IPS-NIHi11 (cell line): ENCODE measurements around the gene CRYBG1.
"Not testable (repeated sequence)": the region's sequence is repeated elsewhere in the genome, so short reads cannot be mapped to it uniquely, and the experiment has no call there.

Experiments used
- DNase-seq: peaks from one replicate; pipeline ENCODE4 v3.0.0; 2012; ENCODE audit warnings: mixed read lengths, low spot score

The CRYBG1 gene

DNA sequence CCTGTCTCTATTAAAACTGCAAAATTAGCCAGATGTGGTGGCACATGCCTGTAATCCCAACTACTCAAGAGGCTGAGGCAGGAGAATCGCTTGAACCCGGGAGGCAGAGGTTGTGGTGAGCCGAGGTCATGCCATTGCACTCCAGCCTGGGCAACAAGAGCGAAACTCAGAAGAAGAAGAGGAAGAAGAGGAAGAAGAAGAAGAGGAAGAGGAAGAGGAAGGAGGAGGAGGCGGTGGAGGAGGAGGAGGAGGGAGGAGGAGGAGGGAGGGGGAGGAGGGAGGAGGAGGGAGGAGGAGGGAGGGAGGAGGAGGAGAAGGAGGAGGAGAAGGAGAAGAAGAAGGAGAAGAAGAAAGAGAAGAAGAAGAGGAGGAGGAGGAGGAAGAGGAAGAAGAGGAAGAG is 228.4 kb downstream of the CRYBG1 start:
- DNase-seq = not testable (repeated sequence)

DNA sequence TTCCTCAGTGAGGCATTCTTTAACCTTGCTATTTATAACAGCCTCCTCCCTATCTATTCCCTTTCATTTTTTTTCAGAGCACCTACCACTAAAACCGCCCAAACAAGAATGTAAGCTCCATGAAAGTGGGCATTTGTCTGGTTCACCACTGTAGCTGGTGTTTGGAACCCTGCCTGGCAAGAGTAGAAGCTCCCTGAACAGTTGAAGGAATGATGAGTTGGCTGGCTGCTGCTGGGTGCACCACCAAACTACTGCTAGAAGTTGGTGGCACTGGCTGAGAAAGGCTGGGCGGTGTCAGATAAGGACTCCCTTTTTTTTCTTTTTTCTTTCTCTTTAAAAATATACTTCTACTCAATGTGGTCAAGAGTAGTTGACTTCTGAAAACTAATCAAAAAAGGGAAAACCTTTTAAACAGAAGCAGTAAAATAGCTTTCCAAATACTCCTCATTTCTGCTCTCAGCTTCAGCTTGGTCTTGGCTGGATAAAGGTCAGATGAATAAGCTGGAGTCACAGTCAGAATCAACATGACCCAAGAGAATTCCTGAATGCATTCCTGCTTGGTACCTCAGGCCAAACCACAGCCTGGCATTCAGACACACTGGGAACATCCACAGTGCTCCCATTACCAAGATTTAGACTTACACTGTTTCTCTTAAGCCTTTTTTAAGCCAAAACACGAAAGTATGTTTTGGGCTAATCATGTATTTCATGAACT is 230.8 kb downstream of the CRYBG1 start:
- DNase-seq = no peak

DNA sequence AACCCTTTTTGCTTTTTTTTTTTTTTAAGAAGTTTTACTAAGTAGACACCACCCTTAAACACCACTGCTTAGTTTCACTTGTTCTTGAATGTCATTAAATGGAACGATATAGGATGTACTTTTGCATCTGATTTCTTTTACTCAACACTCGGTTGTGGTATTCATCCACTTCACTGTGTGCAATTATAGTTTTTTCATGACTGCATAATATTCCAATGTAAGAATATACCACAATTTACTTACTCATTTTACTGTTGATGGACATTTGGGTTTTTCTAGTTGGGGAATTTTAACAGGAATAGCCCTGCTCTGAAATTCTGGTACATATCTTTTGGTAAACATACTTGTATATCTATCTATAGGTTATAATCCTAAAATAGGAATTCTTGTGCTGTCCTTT is 238.9 kb downstream of the CRYBG1 start:
- DNase-seq = no peak

DNA sequence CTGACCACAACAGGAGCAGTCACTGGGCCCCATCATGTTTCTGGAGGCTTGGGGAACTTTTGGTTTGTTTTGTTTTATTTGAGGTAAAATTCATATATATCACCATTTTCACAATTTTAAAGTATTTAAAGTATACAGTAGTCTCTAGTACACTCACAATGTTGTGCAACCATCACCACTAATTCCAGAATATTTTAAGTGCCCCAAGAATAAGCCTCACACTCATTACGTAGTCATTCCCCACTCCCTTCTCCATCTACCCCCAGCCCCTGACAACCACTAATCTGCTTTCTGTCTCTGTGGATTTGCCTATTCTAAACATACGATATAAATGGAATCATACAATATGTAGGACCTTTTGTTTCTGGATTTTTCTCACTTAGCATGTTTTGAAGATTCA is 239.8 kb downstream of the CRYBG1 start:
- DNase-seq = no peak

DNA sequence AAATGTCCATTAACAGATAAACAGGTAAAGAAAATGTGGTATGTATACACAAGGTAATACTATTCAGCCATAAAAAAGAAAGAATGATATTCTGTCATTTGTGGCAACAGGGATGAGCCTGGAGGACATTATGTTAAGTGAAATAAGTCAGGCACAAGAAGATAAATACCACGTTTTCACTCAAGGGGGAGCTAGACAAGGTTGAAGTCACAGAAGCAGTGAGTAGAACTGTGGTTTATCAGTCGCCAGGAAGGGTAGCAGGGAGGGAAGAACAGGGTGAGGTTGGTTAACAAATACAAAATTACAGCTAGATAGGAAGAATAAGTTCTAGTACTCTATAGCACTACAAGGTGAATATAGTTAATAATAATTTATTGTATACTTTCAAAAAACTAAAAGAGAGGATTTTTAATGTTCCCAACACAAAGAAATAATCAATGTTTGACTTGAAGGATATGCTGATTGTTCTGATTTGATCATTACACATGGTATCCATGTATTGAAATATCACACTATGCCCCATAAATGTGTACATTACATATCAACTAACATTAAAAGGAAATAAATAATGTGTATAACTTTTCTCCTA is 247.7 kb downstream of the CRYBG1 start:
- peak; percentile 57 for DNase-seq

DNA sequence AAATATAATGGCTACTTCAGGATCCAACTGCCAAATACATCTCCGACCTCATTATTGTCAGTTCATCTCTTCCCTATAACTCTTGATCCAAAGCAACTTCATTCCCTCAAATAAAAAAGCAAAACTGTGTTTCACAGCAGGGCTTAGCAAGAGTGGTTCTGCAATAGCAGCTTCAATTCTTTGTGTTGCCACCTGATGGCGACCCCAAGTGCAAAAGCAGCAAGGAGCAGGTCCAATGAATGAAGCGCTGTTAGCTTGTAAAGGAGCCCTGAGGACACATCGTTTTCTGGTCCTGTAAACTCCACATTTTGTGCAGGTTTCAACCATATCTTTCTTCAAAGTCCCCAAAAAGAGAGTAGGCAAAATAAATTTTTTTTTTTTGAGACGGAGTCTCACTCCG is 249.2 kb downstream of the CRYBG1 start:
- peak; percentile 45 for DNase-seq

DNA sequence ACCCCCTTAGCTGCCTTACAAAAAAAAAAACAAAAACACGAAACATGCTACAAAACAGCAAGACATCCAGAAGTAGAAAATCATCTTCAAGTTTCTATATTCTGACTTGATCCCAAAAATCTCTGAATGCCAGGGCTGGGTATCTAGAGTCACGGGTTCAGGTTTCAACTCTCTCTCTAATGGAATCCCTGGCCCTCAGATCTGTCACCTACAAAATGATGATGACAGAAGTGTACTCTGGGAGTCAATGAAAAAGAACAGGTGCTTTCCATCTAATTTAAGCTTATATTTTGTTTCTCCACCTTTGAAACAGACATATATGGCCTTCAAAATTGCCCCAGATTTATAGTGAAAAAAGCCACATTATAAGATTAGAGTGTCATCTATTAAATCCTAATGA is 250.5 kb downstream of the CRYBG1 start:
- DNase-seq = no peak

DNA sequence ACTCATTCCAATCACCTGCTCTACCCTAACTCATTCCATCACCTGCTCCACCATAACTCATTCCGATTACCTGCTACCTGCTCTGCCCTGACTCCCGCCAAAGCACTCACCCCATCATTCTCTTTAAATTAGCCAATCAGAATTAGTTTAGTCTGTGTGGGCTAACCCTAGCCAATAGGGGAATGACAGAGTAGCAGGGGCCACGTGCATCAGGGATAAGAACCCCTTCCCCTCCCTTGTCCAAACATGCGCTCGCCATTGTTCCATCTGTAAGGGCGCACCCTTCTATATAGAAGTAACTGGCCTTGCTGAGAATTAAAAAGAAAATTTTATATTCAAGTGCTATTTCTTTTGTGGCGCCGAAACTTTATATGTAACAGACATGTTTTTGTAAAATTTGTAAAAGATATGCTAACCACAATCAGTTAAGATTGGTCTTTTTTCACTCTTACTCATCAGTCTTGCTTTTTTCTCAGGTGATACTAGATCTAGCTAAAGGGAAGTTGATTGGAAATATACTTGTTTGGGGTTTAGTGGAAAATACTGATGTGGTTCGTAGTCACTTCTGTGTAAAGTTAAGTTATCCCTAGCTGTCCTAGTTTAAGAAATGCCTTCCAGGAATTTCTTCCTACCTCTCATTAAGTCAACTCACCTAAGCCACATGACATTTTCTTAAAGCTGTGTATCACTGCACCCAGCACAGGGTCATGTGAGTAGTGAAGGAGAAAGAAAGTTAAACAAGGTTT is 252.3 kb downstream of the CRYBG1 start:
- no peak for DNase-seq

DNA sequence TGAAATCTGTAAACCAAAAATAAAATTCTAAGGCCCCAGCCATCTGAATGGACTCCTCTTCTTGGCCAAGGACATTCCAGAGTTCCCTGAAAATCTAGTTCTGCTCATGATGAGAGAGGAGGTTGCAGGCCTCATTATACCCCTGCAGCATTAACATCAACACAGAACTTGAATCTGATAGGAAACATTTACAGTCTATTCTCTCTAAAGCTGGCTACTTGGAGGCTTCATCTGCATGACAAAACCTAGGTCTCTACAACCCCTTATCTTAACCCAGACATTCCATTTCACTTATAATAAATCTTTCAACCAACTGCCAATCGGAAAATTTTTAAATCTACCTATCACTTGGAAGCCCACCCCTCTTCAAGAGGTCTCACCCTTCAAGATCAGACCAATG is 253.1 kb downstream of the CRYBG1 start:
- no peak for DNase-seq

DNA sequence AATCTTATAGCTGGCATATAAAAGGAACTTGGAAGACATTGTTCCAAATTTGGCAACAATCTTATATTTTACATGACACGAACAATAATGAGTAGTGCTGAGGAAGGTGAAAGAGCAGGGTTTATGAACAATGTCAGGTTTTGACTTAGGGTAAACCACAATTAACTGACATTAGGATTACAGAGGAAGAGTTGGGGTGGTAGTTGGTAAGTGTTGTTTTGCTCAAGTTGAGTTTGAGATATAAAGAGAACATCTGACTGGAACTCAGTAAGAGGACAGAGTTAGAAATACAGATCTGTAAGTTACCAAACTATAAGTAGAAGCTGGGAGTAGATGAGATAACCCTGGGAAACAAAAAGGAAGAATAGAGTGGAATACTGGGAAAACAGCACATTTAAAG is 253.6 kb downstream of the CRYBG1 start:
- DNase-seq = no peak

DNA sequence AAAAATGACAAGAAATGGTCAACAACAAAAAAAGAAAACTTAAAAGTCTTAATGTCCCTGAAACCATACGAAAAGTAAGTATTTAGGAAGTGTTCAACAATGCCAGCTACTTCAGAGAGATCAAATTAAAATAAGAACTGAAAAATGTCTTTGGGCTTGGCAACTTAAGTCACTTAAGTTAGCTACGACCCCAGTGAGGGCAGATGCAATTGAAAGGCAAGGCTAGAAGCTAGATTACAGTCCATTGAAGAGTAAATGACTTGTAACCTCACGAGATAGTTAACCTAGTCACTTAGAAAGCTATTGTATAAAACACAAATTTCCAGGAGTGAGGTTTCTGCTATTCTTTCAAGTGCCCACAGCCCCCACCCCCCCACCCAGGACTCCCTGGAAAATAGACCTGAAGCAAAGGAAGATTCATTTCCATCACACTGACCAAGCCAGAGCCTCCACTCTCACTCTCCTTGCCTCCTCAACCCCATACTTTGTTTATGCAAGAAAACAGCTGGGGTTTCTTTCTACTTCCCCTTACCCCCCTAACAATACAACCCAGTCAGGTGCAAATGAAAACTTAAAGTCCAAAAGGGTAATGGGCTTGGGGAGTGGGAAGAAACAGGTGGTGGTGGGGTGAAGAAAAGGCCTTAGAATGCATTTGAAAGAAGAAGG is 254.2 kb downstream of the CRYBG1 start:
- peak; percentile 62 for DNase-seq

DNA sequence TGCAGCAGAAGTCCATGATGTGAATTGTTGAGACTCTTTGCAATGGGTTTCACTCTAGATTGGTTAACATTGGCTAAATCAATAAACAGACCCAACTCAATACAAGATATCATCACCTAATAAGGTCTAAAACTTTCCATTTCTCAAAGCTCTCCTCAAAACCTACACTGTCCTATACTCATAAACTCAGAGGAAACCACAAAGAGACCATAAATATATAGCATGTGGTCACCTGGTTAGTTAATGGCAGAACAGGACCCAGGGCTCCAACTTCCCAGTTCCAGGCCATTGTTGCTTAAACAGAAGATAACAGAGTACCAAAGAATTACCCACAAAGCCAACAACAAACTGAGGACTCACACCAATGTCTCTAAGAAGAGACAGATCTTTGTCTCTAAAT is 256.8 kb downstream of the CRYBG1 start:
- no peak for DNase-seq

DNA sequence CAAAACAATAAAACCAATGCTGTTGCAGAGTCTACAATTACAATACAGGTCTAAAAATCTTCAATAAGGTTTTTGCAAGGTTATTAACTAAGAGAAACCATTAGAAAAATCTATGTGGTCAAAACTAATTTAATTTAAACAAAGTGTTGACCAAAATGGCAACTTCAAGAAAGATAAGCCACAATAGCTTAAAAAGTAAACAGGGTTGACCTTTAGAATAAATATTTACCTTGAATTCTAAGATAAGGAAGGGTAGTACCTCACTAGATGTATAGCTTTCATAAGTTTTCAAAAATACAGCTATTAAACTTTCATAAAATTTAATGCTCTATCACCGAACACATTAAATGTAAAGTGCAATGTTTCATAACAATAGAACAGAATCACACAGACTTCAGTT is 257.3 kb downstream of the CRYBG1 start:
- no peak for DNase-seq

DNA sequence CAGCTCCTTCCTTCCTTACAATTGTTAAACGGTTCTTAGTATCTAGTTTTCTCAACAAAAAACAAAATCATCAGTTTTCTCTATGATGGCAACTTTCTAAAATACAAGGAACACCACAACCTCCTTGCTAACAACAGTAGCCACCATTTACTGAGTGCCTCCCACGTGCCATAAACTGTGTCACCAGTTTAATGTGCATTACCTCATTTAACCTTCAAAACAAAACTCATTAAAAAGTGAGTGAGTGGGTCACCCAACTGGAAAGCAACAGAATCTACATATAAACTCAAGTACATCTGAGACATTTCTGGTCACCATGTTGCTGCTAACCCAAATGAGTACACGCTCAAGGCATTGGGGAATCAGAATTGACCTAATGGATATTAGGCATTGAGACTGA is 257.8 kb downstream of the CRYBG1 start:
- DNase-seq = no peak

DNA sequence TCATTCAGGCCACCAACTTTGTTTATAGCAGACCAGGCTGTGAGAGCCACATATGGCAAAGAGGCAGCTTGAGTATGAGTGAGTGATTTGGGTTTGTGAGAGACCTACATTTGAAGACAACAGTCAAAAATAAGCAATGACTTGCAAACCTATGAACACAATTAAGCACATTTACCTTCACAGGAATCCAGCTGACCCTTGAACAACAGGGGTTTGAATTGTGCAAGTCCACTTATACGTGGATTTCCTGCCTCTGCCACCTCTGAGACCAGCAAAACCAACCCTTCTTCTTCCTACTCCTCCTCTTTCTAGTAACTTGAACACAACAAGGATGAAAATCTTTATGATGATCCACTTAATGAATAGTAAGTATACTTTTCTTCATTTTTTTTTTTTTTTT is 258.7 kb downstream of the CRYBG1 start:
- DNase-seq = no peak

DNA sequence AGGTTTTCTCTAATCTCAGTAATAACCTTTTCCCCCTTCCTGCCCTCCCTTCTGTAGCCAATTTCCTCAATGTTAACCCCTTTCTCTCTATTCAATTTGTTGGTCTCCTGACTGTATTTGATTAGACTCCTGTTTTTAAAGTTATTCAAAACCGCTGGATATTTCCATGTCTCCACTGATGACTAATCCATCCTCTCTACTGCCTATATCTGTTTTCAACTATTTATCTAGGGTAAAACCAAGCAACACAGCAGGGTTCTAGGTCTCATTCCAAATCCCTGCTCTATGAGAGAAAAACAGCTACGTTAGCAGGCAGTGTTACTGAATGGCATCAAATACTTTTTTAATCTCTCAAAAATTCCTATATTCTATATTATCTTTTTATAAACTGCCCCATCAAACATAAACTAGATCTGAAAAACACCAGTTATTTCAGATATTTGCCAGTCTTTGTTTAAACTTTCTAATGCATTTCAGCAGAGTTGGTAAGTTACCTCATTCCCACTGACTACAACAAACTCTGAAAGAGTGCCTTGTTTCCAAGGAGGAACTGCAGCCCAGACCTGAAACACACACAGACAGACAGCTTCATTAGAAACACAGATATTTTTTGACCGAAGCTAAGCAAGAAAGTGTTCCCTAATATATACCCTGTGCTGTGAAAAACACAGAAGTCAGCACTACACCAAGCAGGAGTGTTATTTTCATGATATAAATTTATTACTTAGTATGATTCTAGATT is 260.6 kb downstream of the CRYBG1 start:
- DNase-seq = no peak
